ENCODE results near the gene KRTAP10-10. TPM values are rescaled to one million over a fixed set of nuclear protein-coding genes. Genes with fewer than 3 reads are reported as not detected.

Gene KRTAP10-10
- total RNA-seq, 4 donors from 2014 or later = not detected

- no peaks in the 10 kb centered on the region for H3K36me3 ChIP-seq
- H3K9me3 ChIP-seq = peaks cover 0 to 12% (median 0%) of the 10 kb centered on the region in 3 donors
- ATAC-seq = no peak
Measured at GRCh38 chr21:44601596-44602462, 35.3 kb upstream of the KRTAP10-10 start.

GRCh38 chr21:44602463-44602850 lies 34.7 kb upstream of the KRTAP10-10 start:
- Histone ChIP-seq H3K4me3 (no peak overlapping the region), H3K27me3 (peaks cover 89% of the 10 kb centered on the region), H3K4me1 (no peaks in the 10 kb centered on the region), H3K9me3 (peaks cover 0 to 12% (median 0%) of the 10 kb centered on the region in 3 donors), H3K36me3 (no peaks in the 10 kb centered on the region), H3K27ac (no peak overlapping the region)
- no peak for ATAC-seq
- WGBS, 2 donors (ENCODE audit: low coverage in 1 of 2) = no CpG with 5 or more reads among the region's 21 CpGs
- TF ChIP-seq POLR2A (IDR thresholded peaks at IDR 0.05) (no peak), CTCF (IDR thresholded peaks at IDR 0.05) (no peak), EP300 (IDR thresholded peaks at IDR 0.05) (no peak), POLR2AphosphoS5 (IDR thresholded peaks at IDR 0.05) (no peak)

More at GRCh38 chr21:44601596-44602462, 35.3 kb upstream of the KRTAP10-10 start:
- no peak overlapping the region for H3K27ac ChIP-seq
- H3K27me3 ChIP-seq = peaks cover 82% of the 10 kb centered on the region
- WGBS, 2 donors (ENCODE audit: low coverage in 1 of 2) = 67 to 71% methylated on average over 3 to 9 of the region's 23 CpGs
- TF ChIP-seq POLR2A (IDR thresholded peaks at IDR 0.05) (no peak), EP300 (IDR thresholded peaks at IDR 0.05) (no peak), POLR2AphosphoS5 (IDR thresholded peaks at IDR 0.05) (no peak)
- H3K4me3 ChIP-seq = no peak overlapping the region
- no peaks in the 10 kb centered on the region for H3K4me1 ChIP-seq

- Histone ChIP-seq H3K4me1 (no peaks in the 10 kb centered on the region), H3K9me3 (peaks cover 0 to 7% (median 0%) of the 10 kb centered on the region in 3 donors), H3K4me3 (no peak overlapping the region), H3K27me3 (peaks cover 90% of the 10 kb centered on the region), H3K27ac (no peak overlapping the region), H3K36me3 (no peaks in the 10 kb centered on the region)
- no peak for TF ChIP-seq CTCF (IDR thresholded peaks at IDR 0.05)
- 7 to 33% methylated on average over 3 of the region's 17 CpGs for WGBS, 2 donors (ENCODE audit: low coverage in 1 of 2)
- ATAC-seq = no peak
Measured at GRCh38 chr21:44603109-44603875, 33.9 kb upstream of the KRTAP10-10 start.

- 53 to 100% methylated on average over 2 to 3 of the region's 8 CpGs for WGBS, 2 donors (ENCODE audit: low coverage in 1 of 2)
- no peaks in the 10 kb centered on the region for H3K4me1 ChIP-seq
- peaks cover 84% of the 10 kb centered on the region for H3K27me3 ChIP-seq
- TF ChIP-seq CTCF (IDR thresholded peaks at IDR 0.05) = no peak
- no peak for TF ChIP-seq POLR2AphosphoS5 (IDR thresholded peaks at IDR 0.05)
- TF ChIP-seq POLR2A (IDR thresholded peaks at IDR 0.05) = no peak
- no peak for TF ChIP-seq EP300 (IDR thresholded peaks at IDR 0.05)
- H3K4me3 ChIP-seq = no peak overlapping the region
- ATAC-seq = no peak
- no peak overlapping the region for H3K27ac ChIP-seq
- H3K36me3 ChIP-seq = no peaks in the 10 kb centered on the region
- peaks cover 0 to 4% (median 0%) of the 10 kb centered on the region in 3 donors for H3K9me3 ChIP-seq
Measured at GRCh38 chr21:44603911-44604310, 33.2 kb upstream of the KRTAP10-10 start.

- H3K36me3 ChIP-seq = no peaks in the 10 kb centered on the region
- WGBS, 2 donors (ENCODE audit: low coverage in 1 of 2) = 52 to 73% methylated on average over 4 of the region's 4 CpGs
Measured at GRCh38 chr21:44606495-44606894, 30.7 kb upstream of the KRTAP10-10 start.

More at GRCh38 chr21:44606495-44606894, 30.7 kb upstream of the KRTAP10-10 start:
- H3K4me1 ChIP-seq = no peaks in the 10 kb centered on the region
- no peak for ATAC-seq
- peaks cover 0 to 28% (median 0%) of the 10 kb centered on the region in 3 donors for H3K9me3 ChIP-seq
- peaks cover 70% of the 10 kb centered on the region for H3K27me3 ChIP-seq
- H3K27ac ChIP-seq = no peak overlapping the region
- no peak overlapping the region for H3K4me3 ChIP-seq
- TF ChIP-seq POLR2A (IDR thresholded peaks at IDR 0.05) (no peak), POLR2AphosphoS5 (IDR thresholded peaks at IDR 0.05) (no peak), CTCF (IDR thresholded peaks at IDR 0.05) (no peak), EP300 (IDR thresholded peaks at IDR 0.05) (no peak)

Measured in gastroesophageal sphincter (tissue), 4 donors.